ENCODE data around the gene HCK.

Gene HCK

GRCh38 chr20:32059189-32059588 is 7.1 kb downstream of the HCK start:
- H3K4me3 ChIP-seq (ENCODE audit: low read depth, low read length): no peak overlapping the region
- no peak for DNase-seq (ENCODE audit: low read depth)
- no peak for TF ChIP-seq CTCF (IDR thresholded peaks at IDR 0.05; ENCODE audit: control insufficient read depth, extremely low read depth, insufficient read depth)

GRCh38 chr20:32062776-32063170 is 10.7 kb downstream of the HCK start:
- TF ChIP-seq CTCF (IDR thresholded peaks at IDR 0.05; ENCODE audit: control insufficient read depth, extremely low read depth, insufficient read depth): no peak
- DNase-seq (ENCODE audit: low read depth): no peak
- H3K4me3 ChIP-seq (ENCODE audit: low read depth, low read length): no peak overlapping the region

- no peak for TF ChIP-seq CTCF (IDR thresholded peaks at IDR 0.05; ENCODE audit: control insufficient read depth, extremely low read depth, insufficient read depth)
- no peak overlapping the region for H3K4me3 ChIP-seq (ENCODE audit: low read depth, low read length)
- DNase-seq (ENCODE audit: low read depth): no peak
Measured at GRCh38 chr20:32063695-32064094, 11.7 kb downstream of the HCK start.

GRCh38 chr20:32064667-32065066 is 12.6 kb downstream of the HCK start:
- no peak for TF ChIP-seq CTCF (IDR thresholded peaks at IDR 0.05; ENCODE audit: control insufficient read depth, extremely low read depth, insufficient read depth)
- no peak overlapping the region for H3K4me3 ChIP-seq (ENCODE audit: low read depth, low read length)
- no peak for DNase-seq (ENCODE audit: low read depth)

GRCh38 chr20:32067234-32067821 is 15.3 kb downstream of the HCK start:
- no peak for TF ChIP-seq CTCF (IDR thresholded peaks at IDR 0.05; ENCODE audit: control insufficient read depth, extremely low read depth, insufficient read depth)
- H3K4me3 ChIP-seq (ENCODE audit: low read depth, low read length): no peak overlapping the region
- peak; percentile 39 for DNase-seq (ENCODE audit: low read depth)

- no peak for TF ChIP-seq CTCF (IDR thresholded peaks at IDR 0.05; ENCODE audit: control insufficient read depth, extremely low read depth, insufficient read depth)
- DNase-seq (ENCODE audit: low read depth): no peak
- H3K4me3 ChIP-seq (ENCODE audit: low read depth, low read length): no peak overlapping the region
Measured at GRCh38 chr20:32068174-32068573, 16.1 kb downstream of the HCK start.

GRCh38 chr20:32069711-32070110 is 17.7 kb downstream of the HCK start:
- no peak for DNase-seq (ENCODE audit: low read depth)
- H3K4me3 ChIP-seq (ENCODE audit: low read depth, low read length): no peak overlapping the region
- no peak for TF ChIP-seq CTCF (IDR thresholded peaks at IDR 0.05; ENCODE audit: control insufficient read depth, extremely low read depth, insufficient read depth)
